ENCODE data around the gene TMC3. TPM values are rescaled to one million over a fixed set of nuclear protein-coding genes. Genes with fewer than 3 reads are reported as not detected.
"Not testable (repeated sequence)": the region's sequence is repeated elsewhere in the genome, so short reads cannot be mapped to it uniquely, and the experiment has no call there.

The TMC3 gene
- total RNA-seq, 1 donor from 2014 or later: 0.07 TPM

- H3K27ac Mint-ChIP-seq: no peak overlapping the region
- H3K4me3 Mint-ChIP-seq: no peak overlapping the region
- H3K27me3 Mint-ChIP-seq: peaks cover 3% of the 10 kb centered on the region
- DNase-seq (ENCODE audit: extremely low spot score, unreplicated experiment): no peak
- no peaks in the 10 kb centered on the region for H3K36me3 Mint-ChIP-seq
- H3K9me3 Mint-ChIP-seq: no peaks in the 10 kb centered on the region
- no peak for TF ChIP-seq CTCF (conservative IDR thresholded peaks at IDR 0.05)
- no peaks in the 10 kb centered on the region for H3K4me1 Mint-ChIP-seq (ENCODE audit: unreplicated experiment)
These were observed 15.8 kb downstream of the TMC3 start for GRCh38 chr15:81358248-81358647.

- Mint-ChIP-seq H3K9me3 (no peaks in the 10 kb centered on the region), H3K27me3 (peaks cover 3% of the 10 kb centered on the region), H3K4me3 (no peak overlapping the region), H3K4me1 (ENCODE audit: unreplicated experiment) (no peaks in the 10 kb centered on the region), H3K36me3 (no peaks in the 10 kb centered on the region), H3K27ac (no peak overlapping the region)
- DNase-seq (ENCODE audit: extremely low spot score, unreplicated experiment): no peak
- TF ChIP-seq CTCF (conservative IDR thresholded peaks at IDR 0.05): no peak
These were observed 16.8 kb downstream of the TMC3 start for GRCh38 chr15:81357180-81357686.

GRCh38 chr15:81356252-81356651 is 17.8 kb downstream of the TMC3 start:
- H3K36me3 Mint-ChIP-seq: no peaks in the 10 kb centered on the region
- no peak overlapping the region for H3K27ac Mint-ChIP-seq
- no peak overlapping the region for H3K4me3 Mint-ChIP-seq
- H3K27me3 Mint-ChIP-seq: peaks cover 3% of the 10 kb centered on the region
- TF ChIP-seq CTCF (conservative IDR thresholded peaks at IDR 0.05): no peak
- no peak for DNase-seq (ENCODE audit: extremely low spot score, unreplicated experiment)
- no peaks in the 10 kb centered on the region for H3K9me3 Mint-ChIP-seq
- H3K4me1 Mint-ChIP-seq (ENCODE audit: unreplicated experiment): no peaks in the 10 kb centered on the region

GRCh38 chr15:81351651-81352050 is 22.4 kb downstream of the TMC3 start:
- DNase-seq (ENCODE audit: extremely low spot score, unreplicated experiment): no peak
- no peaks in the 10 kb centered on the region for H3K36me3 Mint-ChIP-seq
- H3K4me1 Mint-ChIP-seq (ENCODE audit: unreplicated experiment): no peaks in the 10 kb centered on the region

GRCh38 chr15:81349271-81349670 is 24.7 kb downstream of the TMC3 start:
- no peak overlapping the region for H3K27ac Mint-ChIP-seq
- no peak for TF ChIP-seq CTCF (conservative IDR thresholded peaks at IDR 0.05)
- H3K4me3 Mint-ChIP-seq: no peak overlapping the region

More at GRCh38 chr15:81351651-81352050, 22.4 kb downstream of the TMC3 start:
- H3K4me3 Mint-ChIP-seq: no peak overlapping the region
- no peak for TF ChIP-seq CTCF (conservative IDR thresholded peaks at IDR 0.05)
- H3K27me3 Mint-ChIP-seq: no peaks in the 10 kb centered on the region
- no peak overlapping the region for H3K27ac Mint-ChIP-seq
- H3K9me3 Mint-ChIP-seq: no peaks in the 10 kb centered on the region

GRCh38 chr15:81348691-81349090 is 25.3 kb downstream of the TMC3 start:
- H3K4me3 Mint-ChIP-seq; H3K27me3 Mint-ChIP-seq; H3K4me1 Mint-ChIP-seq (ENCODE audit: unreplicated experiment); DNase-seq (ENCODE audit: extremely low spot score, unreplicated experiment); H3K36me3 Mint-ChIP-seq; H3K9me3 Mint-ChIP-seq; H3K27ac Mint-ChIP-seq: not testable (repeated sequence)

More at GRCh38 chr15:81349271-81349670, 24.7 kb downstream of the TMC3 start:
- DNase-seq (ENCODE audit: extremely low spot score, unreplicated experiment): no peak
- H3K4me1 Mint-ChIP-seq (ENCODE audit: unreplicated experiment): no peaks in the 10 kb centered on the region
- H3K9me3 Mint-ChIP-seq: no peaks in the 10 kb centered on the region
- H3K27me3 Mint-ChIP-seq: no peaks in the 10 kb centered on the region
- H3K36me3 Mint-ChIP-seq: no peaks in the 10 kb centered on the region
